A549 (cell line): ENCODE results near the gene PPP1CC. TPM values are rescaled to one million over a fixed set of nuclear protein-coding genes. Genes with fewer than 3 reads are reported as not detected.

Experiments
- ATAC-seq, 2 experiments: fragments of 200-7000 bp in 1 of 2; fragments of >200 bp in 1 of 2; cut with Nextera tagmentation in 1 of 2; cut with Tn5 transposase in 1 of 2; 3 replicates each; pipeline versions ENCODE4 v1.8.0 to v1.9.1; 2018 to 2020; ENCODE audit warnings: mild to moderate bottlenecking in 1 of 2, moderate library complexity in 1 of 2
- CTCF ChIA-PET: fragments of 300-600 bp; sonication (Branson Sonifier 250); formaldehyde crosslinking; extraction: SDS; loops from one replicate; lab custom pipeline; 2021; ENCODE audit warnings: antibody characterized with exemption, inconsistent platforms; lab: Yijun Ruan, JAX
- POLR2A ChIA-PET: fragments of 350-600 bp; formaldehyde crosslinking; extraction: SDS; loops from one replicate; lab custom pipeline; 2021; ENCODE audit warnings: antibody characterized with exemption, inconsistent platforms; lab: Yijun Ruan, JAX
- DNase-seq, 2 experiments: peaks; one replicate each; pipeline versions ENCODE4 v3.0.0 to v3.0.0-alpha.2; 2011 to 2016; ENCODE audit warnings: low read depth in 1 of 2, low spot score in 1 of 2
- FAIRE-seq: peaks from 2 replicates; lab custom pipeline; 2011; peaks lifted over from hg19 to GRCh38; lab: Jason Lieb, UNC
- H3K27ac ChIP-seq, 2 experiments: fragments of >200 bp; sonication (Bioruptor Twin); formaldehyde crosslinking; 3 replicates each; pipeline ENCODE4 v1.5.1; 2016 to 2017
- H3K4me1 ChIP-seq: fragments of >200 bp; sonication (Bioruptor Twin); formaldehyde crosslinking; 3 replicates; pipeline ENCODE4 v1.6.1; 2016
- H3K4me2 ChIP-seq: fragments of >200 bp; sonication (Bioruptor Twin); formaldehyde crosslinking; 3 replicates; pipeline ENCODE4 v1.6.1; 2016
- H3K4me3 ChIP-seq: fragments of >200 bp; sonication (Bioruptor Twin); formaldehyde crosslinking; 3 replicates; pipeline ENCODE4 v1.5.1; 2016
- H3K9me3 ChIP-seq: fragments of >200 bp; sonication (Bioruptor Twin); formaldehyde crosslinking; 3 replicates; pipeline ENCODE4 v1.6.1; 2016
- CEBPB ChIP-seq, 2 experiments: fragments of >200 bp in 1 of 2; sonication (Bioruptor Twin) in 1 of 2; formaldehyde crosslinking in 1 of 2; IDR thresholded peaks; 2 replicates each; pipeline ENCODE4 v1.6.1; 2012 to 2016
- CHD2 ChIP-seq: fragments of 150-350 bp; IDR thresholded peaks from 2 replicates; pipeline ENCODE4 v1.6.1; 2014; ENCODE audit warnings: low read length; ENCODE audit not compliant: partially characterized antibody
- CHD4 ChIP-seq: fragments of 200-600 bp; sonication (generic); IDR thresholded peaks from 2 replicates; pipeline ENCODE4 v1.6.1; 2016; ENCODE audit warnings: antibody characterized with exemption, mild to moderate bottlenecking, borderline replicate concordance
- EP300 ChIP-seq, 2 experiments: fragments of >200 bp; sonication (Bioruptor Twin); formaldehyde crosslinking; IDR thresholded peaks; 2 replicates in 1 of 2; 3 replicates in 1 of 2; pipeline ENCODE4 v1.6.1; 2016 to 2017
- HES2 ChIP-seq: fragments of >200 bp; sonication (Bioruptor Twin); formaldehyde crosslinking; IDR thresholded peaks from 2 replicates; pipeline ENCODE4 v1.6.1; 2016
- HOXA7 ChIP-seq: fragments of 250-450 bp; sonication (Bioruptor Pico); IDR thresholded peaks from 2 replicates; pipeline ENCODE4 v1.5.0; 2020; ENCODE audit warnings: mild to moderate bottlenecking, moderate library complexity
- KDM1A ChIP-seq: fragments of 200-600 bp; sonication (generic); IDR thresholded peaks from 2 replicates; pipeline ENCODE4 v1.6.1; 2016; ENCODE audit warnings: low read depth, mild to moderate bottlenecking
- KDM5A ChIP-seq: fragments of 200-600 bp; sonication (generic); IDR thresholded peaks from 2 replicates; pipeline ENCODE4 v1.6.1; 2016; ENCODE audit warnings: antibody characterized with exemption, mild to moderate bottlenecking
- MAZ ChIP-seq: fragments of 150-350 bp; IDR thresholded peaks from 2 replicates; pipeline ENCODE4 v1.6.1; 2014; ENCODE audit warnings: antibody characterized with exemption, low read depth, low read length, borderline replicate concordance
- NFE2L2 ChIP-seq: fragments of 150-350 bp; conservative IDR thresholded peaks from 2 replicates; pipeline ENCODE4 v1.6.1; 2014; ENCODE audit warnings: low read length
- NPAS2 ChIP-seq: fragments of 250-450 bp; sonication (Bioruptor Pico); IDR thresholded peaks from 2 replicates; pipeline ENCODE4 v1.8.0; 2022; ENCODE audit warnings: mild to moderate bottlenecking, moderate library complexity, borderline replicate concordance
- POLR2A ChIP-seq: IDR thresholded peaks from 2 replicates; pipeline ENCODE4 v1.6.1; 2012; ENCODE audit warnings: mild to moderate bottlenecking, low read length
- RAD21 ChIP-seq, 2 experiments: fragments of >200 bp in 1 of 2; sonication (Bioruptor Twin) in 1 of 2; formaldehyde crosslinking in 1 of 2; IDR thresholded peaks in 1 of 2; conservative IDR thresholded peaks in 1 of 2; 2 replicates in 1 of 2; 3 replicates in 1 of 2; pipeline ENCODE4 v1.6.1; 2012 to 2018; ENCODE audit warnings: inconsistent platforms in 1 of 2
- REST ChIP-seq: fragments of 200-600 bp; sonication (generic); IDR thresholded peaks from 2 replicates; pipeline ENCODE4 v1.6.1; 2016; ENCODE audit warnings: antibody characterized with exemption, mild to moderate bottlenecking, moderate library complexity
- ZC3H11A ChIP-seq: fragments of 450-650 bp; IDR thresholded peaks from 2 replicates; pipeline ENCODE4 v1.6.1; 2014; ENCODE audit warnings: antibody characterized with exemption, mild to moderate bottlenecking
- ZSCAN20 ChIP-seq: fragments of 250-450 bp; sonication (Bioruptor Pico); IDR thresholded peaks from 2 replicates; pipeline ENCODE4 v1.8.0; 2022; ENCODE audit warnings: mild to moderate bottlenecking, moderate library complexity
- WGBS: methylation state at CpG from one replicate; pipeline ENCODE4 v1.1.6; 2017; ENCODE audit errors: missing lambda C conversion rate; 5-methylcytosine and 5-hydroxymethylcytosine counted together
- polyA plus RNA-seq, 4 experiments: library from polyadenylated mRNA; depleted of rRNA in 3 of 4; stranded (reverse); fragments of >200 nt; fragmentation: RNase III in 1 of 4; extraction: RNeasy Plus Mini Kit Qiagen cat#74134 plus additional on column Dnase treatment in 1 of 4; gene quantifications; 2 replicates in 3 of 4; 3 replicates in 1 of 4; pipeline ENCODE4 v1.2.3, GENCODE V29; 2011 to 2017
- TF ChIP-seq, protein P1 (sequence below): fragments of 250-450 bp; sonication (Bioruptor Pico); IDR thresholded peaks from 2 replicates; pipeline ENCODE4 v1.5.0; 2021; ENCODE audit warnings: mild to moderate bottlenecking, moderate library complexity, borderline replicate concordance
- TF ChIP-seq, protein P2 (sequence below): IDR thresholded peaks from 2 replicates; pipeline ENCODE4 v1.6.1; 2012

Gene PPP1CC
- polyA plus RNA-seq, 2 of the 4 experiments (the other 2 are of a cell fraction), result 131 to 258 TPM

DNA sequence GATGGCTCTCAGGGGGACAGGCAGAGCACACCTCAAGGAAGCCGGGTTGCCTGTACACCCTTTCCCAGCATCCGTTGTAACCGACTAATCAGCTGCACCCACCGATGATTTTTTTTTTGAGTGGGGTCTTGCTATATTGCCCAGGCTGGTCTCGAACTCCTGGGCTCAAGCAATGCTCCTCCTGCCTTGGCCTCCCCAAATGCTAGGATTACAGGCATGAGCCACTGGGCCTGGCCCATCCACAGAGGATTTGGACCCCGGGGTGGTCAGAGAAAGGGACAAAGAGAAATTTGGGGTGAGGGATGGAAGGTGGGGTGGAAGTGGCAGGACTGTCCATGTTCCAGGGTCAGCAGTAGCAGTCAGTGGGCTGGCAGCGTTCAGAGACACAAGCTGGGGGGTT lies 43.3 kb upstream of the PPP1CC start:
- ChIA-PET POLR2A (no interaction called here), CTCF (no interaction called here)
- Histone ChIP-seq H3K4me1 (no peaks in the 10 kb centered on the region), H3K27ac (no peak overlapping the region), H3K4me2 (no peak overlapping the region), H3K4me3 (no peak overlapping the region), H3K9me3 (no peaks in the 10 kb centered on the region)
- no peak for DNase-seq
- WGBS, result 40% methylated on average over 7 of the region's 7 CpGs
- FAIRE-seq, result no peak
- no peak for ATAC-seq
- no peak for TF ChIP-seq CEBPB (IDR thresholded peaks at IDR 0.05)
- TF ChIP-seq NPAS2 (CRISPR knock-in tag), result no peak
- TF ChIP-seq RAD21 (conservative IDR thresholded peaks at IDR 0.05 in 1 of 2, IDR thresholded peaks at IDR 0.05 in 1 of 2), result no peak
- no peak for TF ChIP-seq HOXA7 (CRISPR knock-in tag)
- TF ChIP-seq POLR2A, result no peak
- TF ChIP-seq EP300 (IDR thresholded peaks at IDR 0.05), result no peak
- no peak for TF ChIP-seq CHD2
- no peak for TF ChIP-seq HES2
- TF ChIP-seq KDM5A, result no peak

GRCh38 chr12:110785240-110785639 lies 42.5 kb upstream of the PPP1CC start:
- 82% methylated on average over 6 of the region's 7 CpGs for WGBS
- no peaks in the 10 kb centered on the region for H3K4me1 ChIP-seq
- CTCF ChIA-PET, result no interaction called here
- peak in 1 of 2 experiments; percentile 31 for DNase-seq
- no peak overlapping the region for H3K27ac ChIP-seq
- POLR2A ChIA-PET, result no interaction called here
- TF ChIP-seq KDM1A (no peak), NFE2L2 (no peak), CHD2 (no peak), ZC3H11A (no peak), REST (no peak), ZSCAN20 (CRISPR knock-in tag) (no peak), MAZ (no peak), CHD4 (no peak)
- TF ChIP-seq, protein P1, sequence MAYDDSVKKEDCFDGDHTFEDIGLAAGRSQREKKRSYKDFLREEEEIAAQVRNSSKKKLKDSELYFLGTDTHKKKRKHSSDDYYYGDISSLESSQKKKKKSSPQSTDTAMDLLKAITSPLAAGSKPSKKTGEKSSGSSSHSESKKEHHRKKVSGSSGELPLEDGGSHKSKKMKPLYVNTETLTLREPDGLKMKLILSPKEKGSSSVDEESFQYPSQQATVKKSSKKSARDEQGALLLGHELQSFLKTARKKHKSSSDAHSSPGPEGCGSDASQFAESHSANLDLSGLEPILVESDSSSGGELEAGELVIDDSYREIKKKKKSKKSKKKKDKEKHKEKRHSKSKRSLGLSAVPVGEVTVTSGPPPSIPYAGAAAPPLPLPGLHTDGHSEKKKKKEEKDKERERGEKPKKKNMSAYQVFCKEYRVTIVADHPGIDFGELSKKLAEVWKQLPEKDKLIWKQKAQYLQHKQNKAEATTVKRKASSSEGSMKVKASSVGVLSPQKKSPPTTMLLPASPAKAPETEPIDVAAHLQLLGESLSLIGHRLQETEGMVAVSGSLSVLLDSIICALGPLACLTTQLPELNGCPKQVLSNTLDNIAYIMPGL (CRISPR knock-in tag), result no peak
- TF ChIP-seq, protein P2, sequence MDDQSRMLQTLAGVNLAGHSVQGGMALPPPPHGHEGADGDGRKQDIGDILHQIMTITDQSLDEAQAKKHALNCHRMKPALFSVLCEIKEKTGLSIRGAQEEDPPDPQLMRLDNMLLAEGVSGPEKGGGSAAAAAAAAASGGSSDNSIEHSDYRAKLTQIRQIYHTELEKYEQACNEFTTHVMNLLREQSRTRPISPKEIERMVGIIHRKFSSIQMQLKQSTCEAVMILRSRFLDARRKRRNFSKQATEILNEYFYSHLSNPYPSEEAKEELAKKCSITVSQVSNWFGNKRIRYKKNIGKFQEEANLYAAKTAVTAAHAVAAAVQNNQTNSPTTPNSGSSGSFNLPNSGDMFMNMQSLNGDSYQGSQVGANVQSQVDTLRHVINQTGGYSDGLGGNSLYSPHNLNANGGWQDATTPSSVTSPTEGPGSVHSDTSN, result no peak
- H3K4me2 ChIP-seq, result no peak overlapping the region
- FAIRE-seq, result no peak
- H3K4me3 ChIP-seq, result no peak overlapping the region
- no peaks in the 10 kb centered on the region for H3K9me3 ChIP-seq
- ATAC-seq, result peak in 1 of 2 experiments; percentile 49; a peak in 2 of 6 replicates
